ENCODE data around the gene KNDC1.
A peak's percentile ranks its signal among the peaks of the same experiment; 100 is the strongest.
"Not testable (repeated sequence)": the region's sequence is repeated elsewhere in the genome, so short reads cannot be mapped to it uniquely, and the experiment has no call there.

Gene KNDC1

GRCh38 chr10:133140417-133141143 lies 19.4 kb upstream of the KNDC1 start:
- no peaks in the 10 kb centered on the region for H3K9me3 ChIP-seq
- in situ Hi-C loops (cut with MboI; ENCODE audit: low sequenced_read_pairs) = no loop called here
- no peaks in the 10 kb centered on the region for H3K36me3 ChIP-seq (replicated peaks)
- H3K4me3 ChIP-seq = no peak overlapping the region
- peaks cover 6% of the 10 kb centered on the region for H3K4me1 ChIP-seq
- H3K27me3 ChIP-seq (ENCODE audit: low read depth) = no peaks in the 10 kb centered on the region
- peak in 1 of 2 experiments; percentile 7 for DNase-seq (ENCODE audit: low spot score in 2 of 2)

- in situ Hi-C loops (cut with MboI; ENCODE audit: low sequenced_read_pairs) = no loop called here
- peaks cover 6% of the 10 kb centered on the region for H3K4me1 ChIP-seq
- DNase-seq (ENCODE audit: low spot score in 2 of 2) = no peak
- no peaks in the 10 kb centered on the region for H3K36me3 ChIP-seq (replicated peaks)
- no peaks in the 10 kb centered on the region for H3K9me3 ChIP-seq
- H3K4me3 ChIP-seq = no peak overlapping the region
- no peaks in the 10 kb centered on the region for H3K27me3 ChIP-seq (ENCODE audit: low read depth)
Measured at GRCh38 chr10:133141144-133141957, 18.7 kb upstream of the KNDC1 start.

GRCh38 chr10:133141958-133142340 lies 18.1 kb upstream of the KNDC1 start:
- no peaks in the 10 kb centered on the region for H3K36me3 ChIP-seq (replicated peaks)
- peaks cover 6% of the 10 kb centered on the region for H3K4me1 ChIP-seq
- no peak for DNase-seq (ENCODE audit: low spot score in 2 of 2)

GRCh38 chr10:133142523-133143199 lies 17.4 kb upstream of the KNDC1 start:
- H3K4me3 ChIP-seq = no peak overlapping the region
- no peaks in the 10 kb centered on the region for H3K27me3 ChIP-seq (ENCODE audit: low read depth)
- H3K9me3 ChIP-seq = peaks cover 3% of the 10 kb centered on the region; the same call in 1 of the 2 replicates
- H3K4me1 ChIP-seq = peaks cover 6% of the 10 kb centered on the region
- H3K36me3 ChIP-seq (replicated peaks) = no peaks in the 10 kb centered on the region
- in situ Hi-C loops (cut with MboI; ENCODE audit: low sequenced_read_pairs) = no loop called here
- peak in 1 of 2 experiments; percentile 6 for DNase-seq (ENCODE audit: low spot score in 2 of 2)

More at GRCh38 chr10:133141958-133142340, 18.1 kb upstream of the KNDC1 start:
- Histone ChIP-seq H3K27me3 (ENCODE audit: low read depth) (no peaks in the 10 kb centered on the region), H3K9me3 (no peaks in the 10 kb centered on the region), H3K4me3 (no peak overlapping the region)
- in situ Hi-C loops (cut with MboI; ENCODE audit: low sequenced_read_pairs) = no loop called here

- in situ Hi-C loops (cut with MboI; ENCODE audit: low sequenced_read_pairs) = no loop called here
- no peak for DNase-seq (ENCODE audit: low spot score in 2 of 2)
- Histone ChIP-seq H3K9me3 (peaks cover 3% of the 10 kb centered on the region), H3K36me3 (replicated peaks) (no peaks in the 10 kb centered on the region), H3K4me1 (peaks cover 6% of the 10 kb centered on the region), H3K27me3 (ENCODE audit: low read depth) (no peaks in the 10 kb centered on the region), H3K4me3 (no peak overlapping the region)
Measured at GRCh38 chr10:133143200-133143533, 16.9 kb upstream of the KNDC1 start.

- peaks cover 3% of the 10 kb centered on the region for H3K9me3 ChIP-seq
- DNase-seq (ENCODE audit: low spot score in 2 of 2) = peak in 1 of 2 experiments; percentile 5
- no peaks in the 10 kb centered on the region for H3K36me3 ChIP-seq (replicated peaks)
- in situ Hi-C loops (cut with MboI; ENCODE audit: low sequenced_read_pairs) = no loop called here
- peaks cover 6% of the 10 kb centered on the region for H3K4me1 ChIP-seq
- H3K4me3 ChIP-seq = no peak overlapping the region
- H3K27me3 ChIP-seq (ENCODE audit: low read depth) = no peaks in the 10 kb centered on the region
Measured at GRCh38 chr10:133143546-133143945, 16.5 kb upstream of the KNDC1 start.

- Histone ChIP-seq H3K4me3 (no peak overlapping the region), H3K4me1 (peaks cover 6% of the 10 kb centered on the region), H3K36me3 (replicated peaks) (no peaks in the 10 kb centered on the region), H3K27me3 (ENCODE audit: low read depth) (no peaks in the 10 kb centered on the region), H3K9me3 (peaks cover 3% of the 10 kb centered on the region)
- no peak for DNase-seq (ENCODE audit: low spot score in 2 of 2)
- in situ Hi-C loops (cut with MboI; ENCODE audit: low sequenced_read_pairs) = no loop called here
Measured at GRCh38 chr10:133144771-133145170, 15.2 kb upstream of the KNDC1 start.

- in situ Hi-C loops (cut with MboI; ENCODE audit: low sequenced_read_pairs) = no loop called here
- no peaks in the 10 kb centered on the region for H3K27me3 ChIP-seq (ENCODE audit: low read depth)
Measured at GRCh38 chr10:133150226-133150625, 9.8 kb upstream of the KNDC1 start.

GRCh38 chr10:133150656-133151055 lies 9.4 kb upstream of the KNDC1 start:
- peaks cover 8% of the 10 kb centered on the region for H3K4me1 ChIP-seq
- H3K4me3 ChIP-seq = no peak overlapping the region
- H3K36me3 ChIP-seq (replicated peaks) = no peaks in the 10 kb centered on the region
- H3K9me3 ChIP-seq = peaks cover 3% of the 10 kb centered on the region
- H3K27me3 ChIP-seq (ENCODE audit: low read depth) = no peaks in the 10 kb centered on the region
- DNase-seq (ENCODE audit: low spot score in 2 of 2) = no peak
- in situ Hi-C loops (cut with MboI; ENCODE audit: low sequenced_read_pairs) = no loop called here

More at GRCh38 chr10:133150226-133150625, 9.8 kb upstream of the KNDC1 start:
- Histone ChIP-seq H3K4me1 (peaks cover 8% of the 10 kb centered on the region), H3K4me3 (no peak overlapping the region), H3K9me3 (peaks cover 3% of the 10 kb centered on the region), H3K36me3 (replicated peaks) (no peaks in the 10 kb centered on the region)
- no peak for DNase-seq (ENCODE audit: low spot score in 2 of 2)

GRCh38 chr10:133151071-133151470 lies 8.9 kb upstream of the KNDC1 start:
- H3K4me3 ChIP-seq; H3K4me1 ChIP-seq; H3K27me3 ChIP-seq (ENCODE audit: low read depth); H3K36me3 ChIP-seq (replicated peaks); H3K9me3 ChIP-seq; in situ Hi-C loops (cut with MboI; ENCODE audit: low sequenced_read_pairs); DNase-seq (ENCODE audit: low spot score in 2 of 2): not testable (repeated sequence)

- no peak overlapping the region for H3K4me3 ChIP-seq
- peaks cover 3% of the 10 kb centered on the region for H3K9me3 ChIP-seq
- peaks cover 8% of the 10 kb centered on the region for H3K4me1 ChIP-seq
- no peaks in the 10 kb centered on the region for H3K27me3 ChIP-seq (ENCODE audit: low read depth)
- in situ Hi-C loops (cut with MboI; ENCODE audit: low sequenced_read_pairs) = no loop called here
- no peaks in the 10 kb centered on the region for H3K36me3 ChIP-seq (replicated peaks)
- DNase-seq (ENCODE audit: low spot score in 2 of 2) = peak in 1 of 2 experiments; percentile 41
Measured at GRCh38 chr10:133151543-133151972, 8.5 kb upstream of the KNDC1 start.

- in situ Hi-C loops (cut with MboI; ENCODE audit: low sequenced_read_pairs) = no loop called here
Measured at GRCh38 chr10:133154411-133154810, 5.6 kb upstream of the KNDC1 start.

GRCh38 chr10:133154996-133155778 lies 4.8 kb upstream of the KNDC1 start:
- Histone ChIP-seq H3K4me1 (peaks cover 8% of the 10 kb centered on the region), H3K9me3 (no peaks in the 10 kb centered on the region), H3K27me3 (ENCODE audit: low read depth) (no peaks in the 10 kb centered on the region), H3K4me3 (no peak overlapping the region), H3K36me3 (replicated peaks) (no peaks in the 10 kb centered on the region)
- DNase-seq (ENCODE audit: low spot score in 2 of 2) = no peak
- in situ Hi-C loops (cut with MboI; ENCODE audit: low sequenced_read_pairs) = no loop called here

More at GRCh38 chr10:133154411-133154810, 5.6 kb upstream of the KNDC1 start:
- H3K36me3 ChIP-seq (replicated peaks) = no peaks in the 10 kb centered on the region
- H3K4me1 ChIP-seq = peaks cover 8% of the 10 kb centered on the region
- H3K27me3 ChIP-seq (ENCODE audit: low read depth) = no peaks in the 10 kb centered on the region
- no peak for DNase-seq (ENCODE audit: low spot score in 2 of 2)
- H3K9me3 ChIP-seq = no peaks in the 10 kb centered on the region
- H3K4me3 ChIP-seq = no peak overlapping the region

Data from HAP-1 (cell line).